Measurements from ENCODE around the gene ESR2. TPM values are rescaled to one million over a fixed set of nuclear protein-coding genes. Genes with fewer than 3 reads are reported as not detected.
"Not testable (repeated sequence)": the region's sequence is repeated elsewhere in the genome, so short reads cannot be mapped to it uniquely, and the experiment has no call there.

ESR2 gene
- polyA plus RNA-seq, 1 of the 3 experiments (the other 2 are of a cell fraction) = 0.03 TPM

GRCh38 chr14:64118892-64119291 lies 175.3 kb downstream of the ESR2 start (continued):
- no peak for TF ChIP-seq USF1 (IDR thresholded peaks at IDR 0.05; ENCODE audit: borderline replicate concordance, low read depth)
- TF ChIP-seq SMC3 (IDR thresholded peaks at IDR 0.05; ENCODE audit: low read depth, low read length) = no peak
- TF ChIP-seq MAX (IDR thresholded peaks at IDR 0.05; ENCODE audit: low read depth) = no peak
- no peak for TF ChIP-seq NRF1 (IDR thresholded peaks at IDR 0.05; ENCODE audit: low read depth, low read length)
- no peak for TF ChIP-seq FOSL2 (IDR thresholded peaks at IDR 0.05; ENCODE audit: borderline replicate concordance, low read depth)

GRCh38 chr14:64118403-64118742 lies 175.8 kb downstream of the ESR2 start:
- DNase-seq; H4K20me1 ChIP-seq (ENCODE audit: insufficient read depth); H3K79me2 ChIP-seq (ENCODE audit: insufficient read depth); H3K36me3 ChIP-seq (replicated peaks in 1 of 2; ENCODE audit: control insufficient read depth in 1 of 2, insufficient read depth in 2 of 2, low read length in 1 of 2); H3K4me3 ChIP-seq (ENCODE audit: low read depth in 2 of 2, low read length in 1 of 2); H3K27ac ChIP-seq (ENCODE audit: low read depth in 2 of 2, low read length in 1 of 2); H3K9ac ChIP-seq; H3K9me3 ChIP-seq; H3K27me3 ChIP-seq (ENCODE audit: insufficient read depth); H2AFZ ChIP-seq (ENCODE audit: low read depth); POLR2A ChIA-PET; H3K4me1 ChIP-seq (ENCODE audit: control insufficient read depth in 1 of 2, insufficient read depth in 2 of 2, low read depth in 1 of 2, low read length in 1 of 2); H3K4me2 ChIP-seq; H3K9me2 ChIP-seq; H3F3A ChIP-seq (replicated peaks; ENCODE audit: insufficient read depth): not testable (repeated sequence)
- CTCF ChIA-PET = interaction anchor here (0.7 to 1.3 kb wide), 2 partner anchors 33 to 185 kb away, joined by 3 to 4 read pairs; no protein-coding TSS in a partner anchor
- 93% methylated on average over 7 of the region's 7 CpGs for WGBS (ENCODE audit: low lambda C conversion rate)

- Histone ChIP-seq H4K20me1 (ENCODE audit: insufficient read depth) (no peaks in the 10 kb centered on the region), H3K4me1 (ENCODE audit: control insufficient read depth in 1 of 2, insufficient read depth in 2 of 2, low read depth in 1 of 2, low read length in 1 of 2) (no peaks in the 10 kb centered on the region), H3K27ac (ENCODE audit: low read depth in 2 of 2, low read length in 1 of 2) (no peak overlapping the region), H3K9me2 (no peaks in the 10 kb centered on the region), H3K4me2 (no peak overlapping the region), H3K9me3 (no peaks in the 10 kb centered on the region), H2AFZ (ENCODE audit: low read depth) (no peak overlapping the region), H3K27me3 (ENCODE audit: insufficient read depth) (no peaks in the 10 kb centered on the region), H3K4me3 (ENCODE audit: low read depth in 2 of 2, low read length in 1 of 2) (no peak overlapping the region), H3F3A (replicated peaks; ENCODE audit: insufficient read depth) (no peaks in the 10 kb centered on the region), H3K36me3 (replicated peaks in 1 of 2; ENCODE audit: control insufficient read depth in 1 of 2, insufficient read depth in 2 of 2, low read length in 1 of 2) (no peaks in the 10 kb centered on the region), H3K9ac (no peak overlapping the region), H3K79me2 (ENCODE audit: insufficient read depth) (no peaks in the 10 kb centered on the region)
- ChIA-PET CTCF (interaction anchor here (0.7 to 1.3 kb wide), 2 partner anchors 34 to 185 kb away, joined by 3 to 4 read pairs; no protein-coding TSS in a partner anchor), POLR2A (no interaction called here)
- TF ChIP-seq MEF2A (IDR thresholded peaks at IDR 0.05; ENCODE audit: borderline replicate concordance, low read depth) = no peak
- no peak for TF ChIP-seq NFIC (IDR thresholded peaks at IDR 0.05; ENCODE audit: borderline replicate concordance)
- TF ChIP-seq CTCF (IDR thresholded peaks at IDR 0.05) = no peak
- no peak for TF ChIP-seq NRF1 (IDR thresholded peaks at IDR 0.05; ENCODE audit: low read depth, low read length)
- no peak for DNase-seq
- WGBS (ENCODE audit: low lambda C conversion rate) = 93% methylated on average over 11 of the region's 11 CpGs
Observed at GRCh38 chr14:64117671-64118402, 176.3 kb downstream of the ESR2 start.

All from SK-N-SH (cell line).